CD14-positive monocyte (primary cell): Measurements from ENCODE around the gene HID1. TPM values are rescaled to one million over a fixed set of nuclear protein-coding genes. Genes with fewer than 3 reads are reported as not detected.

ENCODE experiments used
- DNase-seq, 3 donors: peaks; one replicate each; pipeline ENCODE4 v3.0.0-alpha.2; 2011 to 2022
- H2AFZ ChIP-seq: 2 replicates; pipeline ENCODE4 v1.6.0; 2012; ENCODE audit warnings: mild to moderate bottlenecking, low read depth, low read length, inconsistent platforms; ENCODE audit not compliant: insufficient read depth, poor library complexity, severe bottlenecking
- H3K27ac ChIP-seq, 2 donors: 1 replicate in 1 of 2; 2 replicates in 1 of 2; pipeline ENCODE4 v1.5.1; 2012 to 2013; ENCODE audit warnings: low read length in 2 of 2, control low read depth in 1 of 2, inconsistent platforms in 1 of 2, low read depth in 1 of 2, mild to moderate bottlenecking in 1 of 2
- H3K27me3 ChIP-seq, 2 donors: one replicate each; pipeline versions ENCODE4 v1.6.0 to v1.6.1; 2011 to 2013; ENCODE audit warnings: low read length in 2 of 2; ENCODE audit not compliant: control insufficient read depth in 2 of 2, insufficient read depth in 2 of 2
- H3K36me3 ChIP-seq, 2 donors: replicated peaks in 1 of 2; 1 replicate in 1 of 2; 2 replicates in 1 of 2; pipeline versions ENCODE4 v1.5.1 to v1.6.1; 2012 to 2013; ENCODE audit warnings: low read length in 2 of 2, control low read depth in 1 of 2, inconsistent platforms in 1 of 2, mild to moderate bottlenecking in 1 of 2; ENCODE audit not compliant: insufficient read depth in 2 of 2, control insufficient read depth in 1 of 2
- H3K4me1 ChIP-seq, 2 donors: 1 replicate in 1 of 2; 2 replicates in 1 of 2; pipeline versions ENCODE4 v1.5.1 to v1.6.1; 2012 to 2013; ENCODE audit warnings: low read length in 2 of 2, control low read depth in 1 of 2, inconsistent platforms in 1 of 2, mild to moderate bottlenecking in 1 of 2, moderate library complexity in 1 of 2; ENCODE audit not compliant: insufficient read depth in 2 of 2, control insufficient read depth in 1 of 2
- H3K4me2 ChIP-seq: replicated peaks from 2 replicates; pipeline ENCODE3; 2012; ENCODE audit warnings: low read length, moderate library complexity, mild to moderate bottlenecking; ENCODE audit not compliant: poor library complexity, severe bottlenecking; ENCODE audit errors: extremely low read depth
- H3K4me3 ChIP-seq, 3 experiments: fragments of 200-600 bp in 1 of 3; sonication (generic) in 1 of 3; replicated peaks in 1 of 3; 1 replicate in 2 of 3; 2 replicates in 1 of 3; pipeline ENCODE4 v1.5.1; 2011 to 2013; ENCODE audit warnings: low read length in 3 of 3, mild to moderate bottlenecking in 3 of 3, control low read depth in 2 of 3, low read depth in 2 of 3, inconsistent platforms in 1 of 3, moderate library complexity in 1 of 3
- H3K79me2 ChIP-seq: 2 replicates; pipeline ENCODE4 v1.6.0; 2012; ENCODE audit warnings: mild to moderate bottlenecking, control low read depth, inconsistent platforms, low read length, moderate library complexity; ENCODE audit not compliant: insufficient read depth
- H3K9ac ChIP-seq: 2 replicates; pipeline ENCODE4 v1.6.0; 2017; ENCODE audit warnings: low read length, mild to moderate bottlenecking; ENCODE audit not compliant: insufficient read depth, poor library complexity, severe bottlenecking
- H3K9me3 ChIP-seq, 2 donors: replicated peaks in 1 of 2; 1 replicate in 1 of 2; 2 replicates in 1 of 2; pipeline versions ENCODE4 v1.5.1 to v1.6.1; 2012 to 2013; ENCODE audit warnings: low read length in 2 of 2, control low read depth in 1 of 2; ENCODE audit not compliant: control insufficient read depth in 1 of 2, insufficient read depth in 1 of 2
- H4K20me1 ChIP-seq: 2 replicates; pipeline ENCODE4 v1.6.0; 2012; ENCODE audit warnings: mild to moderate bottlenecking, low read length, control low read depth, moderate library complexity; ENCODE audit not compliant: insufficient read depth
- H3K27ac Mint-ChIP-seq, 7 donors: one replicate each; pipeline ENCODE4 v1.8.0; 2020; ENCODE audit warnings: mild to moderate bottlenecking in 7 of 7, mixed read lengths in 7 of 7, moderate library complexity in 6 of 7, inconsistent platforms in 2 of 7
- H3K27me3 Mint-ChIP-seq, 3 donors: one replicate each; pipeline ENCODE4 v1.8.0; 2021 to 2022; ENCODE audit warnings: low read depth in 3 of 3, mild to moderate bottlenecking in 3 of 3, mixed read lengths in 3 of 3, moderate library complexity in 3 of 3, inconsistent platforms in 1 of 3
- H3K36me3 Mint-ChIP-seq, 2 donors: one replicate each; pipeline ENCODE4 v1.8.0; 2020; ENCODE audit warnings: mixed read lengths in 2 of 2, inconsistent platforms in 1 of 2, mild to moderate bottlenecking in 1 of 2
- H3K4me1 Mint-ChIP-seq: one replicate; pipeline ENCODE4 v1.8.0; 2020; ENCODE audit warnings: mild to moderate bottlenecking, mixed read lengths
- H3K4me3 Mint-ChIP-seq, 2 donors: one replicate each; pipeline ENCODE4 v1.8.0; 2020; ENCODE audit warnings: mild to moderate bottlenecking in 2 of 2, mixed read lengths in 2 of 2, moderate library complexity in 1 of 2
- H3K9me3 Mint-ChIP-seq, 7 donors: one replicate each; pipeline ENCODE4 v1.8.0; 2020 to 2022; ENCODE audit warnings: mixed read lengths in 7 of 7, mild to moderate bottlenecking in 6 of 7, moderate library complexity in 6 of 7, inconsistent platforms in 2 of 7
- CTCF ChIP-seq: fragments of 200-600 bp; IDR thresholded peaks from one replicate; pipeline ENCODE4 v1.8.0; 2022; ENCODE audit warnings: antibody characterized with exemption, mild to moderate bottlenecking
- WGBS: methylation state at CpG from one replicate; pipeline ENCODE4 v1.1.5; 2013; ENCODE audit warnings: missing lambda C conversion rate; ENCODE audit not compliant: insufficient coverage; 5-methylcytosine and 5-hydroxymethylcytosine counted together
- intact Hi-C, 2 donors: fragments of 100-400 bp; cut with micrococcal nuclease; formaldehyde crosslinking; loops; one replicate each; pipeline versions ENCODE4 v1.15.0 to v1.15.1; 2023
- polyA plus RNA-seq, 3 donors: library from polyadenylated mRNA; depleted of rRNA in 1 of 3; unstranded in 2 of 3; stranded (reverse) in 1 of 3; fragments of 300-500 nt in 2 of 3; fragments of >200 nt in 1 of 3; fragmentation: Illumina TruSeq in 2 of 3; gene quantifications; 1 replicate in 2 of 3; 2 replicates in 1 of 3; pipeline ENCODE4 v1.2.3, GENCODE V29; 2012 to 2021

Gene HID1
- polyA plus RNA-seq, 3 donors = not detected

DNA sequence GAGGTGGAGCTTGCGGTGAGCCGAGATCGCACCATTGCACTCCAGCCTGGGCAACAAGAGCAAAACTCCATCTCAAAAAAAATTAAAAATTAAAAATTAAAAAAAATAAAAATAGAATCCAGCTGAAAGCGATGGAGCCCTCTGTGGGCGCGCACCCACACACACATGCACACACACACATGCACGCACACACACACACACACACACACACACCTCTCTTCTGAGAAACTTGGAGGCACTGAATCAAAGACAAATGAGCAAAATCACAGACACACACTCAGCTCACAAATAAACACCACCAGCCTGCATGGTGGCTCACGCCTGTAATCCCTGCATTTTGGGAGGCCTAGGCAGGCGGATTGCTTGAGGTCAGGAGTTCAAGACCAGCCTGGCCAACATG is 69.5 kb downstream of the HID1 start:
- H3K36me3 Mint-ChIP-seq = no peaks in the 10 kb centered on the region
- no peak for TF ChIP-seq CTCF
- 93% methylated on average over 4 of the region's 9 CpGs for WGBS

GRCh38 chr17:74901353-74902135 is 71.0 kb downstream of the HID1 start:
- Histone ChIP-seq H3K27ac (no peak overlapping the region), H2AFZ (no peak overlapping the region), H3K79me2 (no peaks in the 10 kb centered on the region), H3K36me3 (no peaks in the 10 kb centered on the region), H3K4me1 (no peaks in the 10 kb centered on the region), H3K4me3 (no peak overlapping the region), H3K27me3 (peaks cover 0 to 20% of the 10 kb centered on the region in 2 donors), H3K9me3 (no peaks in the 10 kb centered on the region), H3K9ac (no peak overlapping the region), H3K4me2 (no peak overlapping the region), H4K20me1 (no peaks in the 10 kb centered on the region)
- Mint-ChIP-seq H3K27me3 (peaks cover 27 to 50% (median 34%) of the 10 kb centered on the region in 3 donors), H3K36me3 (no peaks in the 10 kb centered on the region), H3K9me3 (peaks cover 0 to 5% (median 2%) of the 10 kb centered on the region in 7 donors), H3K27ac (no peak overlapping the region), H3K4me3 (peak overlapping the region in 1 of 2 donors; percentile 50), H3K4me1 (peaks cover 2% of the 10 kb centered on the region)
- no peak for TF ChIP-seq CTCF
- WGBS = 41% methylated on average over 7 of the region's 14 CpGs
- no peak for DNase-seq
- intact Hi-C loops = no loop called here

More for the DNA sequence above, 69.5 kb downstream of the HID1 start:
- Histone ChIP-seq H3K4me1 (no peaks in the 10 kb centered on the region), H3K9me3 (no peaks in the 10 kb centered on the region), H3K36me3 (no peaks in the 10 kb centered on the region), H3K27ac (no peak overlapping the region), H3K79me2 (no peaks in the 10 kb centered on the region), H3K4me3 (no peak overlapping the region), H4K20me1 (no peaks in the 10 kb centered on the region), H3K9ac (no peak overlapping the region), H2AFZ (no peak overlapping the region), H3K27me3 (peaks cover 0 to 19% of the 10 kb centered on the region in 2 donors), H3K4me2 (no peak overlapping the region)
- H3K27ac Mint-ChIP-seq = no peak overlapping the region
- no peak overlapping the region for H3K4me3 Mint-ChIP-seq
- intact Hi-C loops = no loop called here
- H3K9me3 Mint-ChIP-seq = peaks cover 0 to 5% (median 2%) of the 10 kb centered on the region in 7 donors
- H3K4me1 Mint-ChIP-seq = peaks cover 2% of the 10 kb centered on the region
- DNase-seq = no peak
- peaks cover 25 to 47% (median 35%) of the 10 kb centered on the region in 3 donors for H3K27me3 Mint-ChIP-seq

Other genes with a start within 250 kb of the HID1 start
- gene RAB37, start 235.5 kb downstream of the HID1 start, polyA plus RNA-seq = 10 to 100 TPM; 26.8 to 40.9 (median 33.1) TPM
- 100 to 1,000 TPM in 2 of 3 donors, 10 to 100 TPM in 1; 79.5 to 149 (median 131) TPM for gene NHERF1, start 224.1 kb downstream of the HID1 start, polyA plus RNA-seq
- gene NAT9, start 196.4 kb downstream of the HID1 start, polyA plus RNA-seq = 10 to 100 TPM in 1 of 3 donors, 1 to 10 TPM in 2; 7.1 to 95.6 (median 7.8) TPM
- under 1 TPM in 1 of 3 donors, not detected in 2; 0.04 TPM for gene GRIN2C, start 112.9 kb downstream of the HID1 start, polyA plus RNA-seq
- 1 to 10 TPM; 2.5 to 7.3 (median 6.2) TPM for gene FDXR, start 99.8 kb downstream of the HID1 start, polyA plus RNA-seq
- not detected for gene FADS6, start 79.1 kb downstream of the HID1 start, polyA plus RNA-seq
- not detected for gene USH1G, start 49.5 kb downstream of the HID1 start, polyA plus RNA-seq
- under 1 TPM in 1 of 3 donors, not detected in 2; 0.05 TPM for gene OTOP2, start 48.5 kb downstream of the HID1 start, polyA plus RNA-seq
- gene OTOP3, start 36.9 kb downstream of the HID1 start, polyA plus RNA-seq = not detected
- gene CDR2L, start 14.9 kb upstream of the HID1 start, polyA plus RNA-seq = under 1 TPM in 1 of 3 donors, not detected in 2; 0.05 TPM
- 10 to 100 TPM; 18.9 to 52.6 (median 44.4) TPM for gene MRPL58, start 39.9 kb upstream of the HID1 start, polyA plus RNA-seq
- 100 to 1,000 TPM; 139 to 451 (median 437) TPM for gene ATP5PD, start 74.2 kb upstream of the HID1 start, polyA plus RNA-seq
- 10 to 100 TPM in 1 of 3 donors, 1 to 10 TPM in 2; 2.8 to 17.0 (median 2.9) TPM for gene KCTD2, start 74.5 kb upstream of the HID1 start, polyA plus RNA-seq
- gene SLC16A5, start 115.2 kb upstream of the HID1 start, polyA plus RNA-seq = 10 to 100 TPM; 26.1 to 99.4 (median 27.0) TPM
- gene ARMC7, start 137.2 kb upstream of the HID1 start, polyA plus RNA-seq = 10 to 100 TPM in 1 of 3 donors, 1 to 10 TPM in 2; 1.3 to 11.8 (median 2.1) TPM
- 10 to 100 TPM; 27.8 to 45.6 (median 36.2) TPM for gene NT5C, start 159.0 kb upstream of the HID1 start, polyA plus RNA-seq
- 100 to 1,000 TPM in 2 of 3 donors, 10 to 100 TPM in 1; 79.7 to 181 (median 156) TPM for gene JPT1, start 181.8 kb upstream of the HID1 start, polyA plus RNA-seq
- gene SUMO2, start 210.2 kb upstream of the HID1 start, polyA plus RNA-seq = 100 to 1,000 TPM in 2 of 3 donors, 10 to 100 TPM in 1; 64.9 to 318 (median 282) TPM
- 10 to 100 TPM; 36.3 to 94.2 (median 38.7) TPM for gene NUP85, start 232.9 kb upstream of the HID1 start, polyA plus RNA-seq